OCI-LY7 (cell line): ENCODE data around the gene GNG12. TPM values are rescaled to one million over a fixed set of nuclear protein-coding genes. Genes with fewer than 3 reads are reported as not detected.

Source experiments
- BruUV-seq: library from RNA; stranded (reverse); fragments of 400-500 nt; replicated peaks from 2 replicates; lab custom pipeline; 2021; lab: Mats Ljungman, UMichigan
- CTCF ChIA-PET: fragments of 300-600 bp; sonication (Branson Sonifier 250); formaldehyde crosslinking; loops from one replicate; lab custom pipeline; 2022; ENCODE audit warnings: antibody characterized with exemption; ENCODE audit not compliant: unreplicated experiment; lab: Charles Lee
- POLR2A ChIA-PET: fragments of 300-600 bp; sonication (Branson Sonifier 250); formaldehyde crosslinking; loops from one replicate; lab custom pipeline; 2022; ENCODE audit warnings: antibody characterized with exemption; lab: Charles Lee
- DNase-seq: peaks from one replicate; pipeline ENCODE4 v3.0.0-alpha.2; 2015; ENCODE audit warnings: low spot score
- H2AFZ ChIP-seq: fragments of 200-600 bp; sonication (generic), shearing (Covaris generic); 2 replicates; pipeline ENCODE4 v1.6.1; 2014; ENCODE audit warnings: mild to moderate bottlenecking, antibody characterized with exemption, low read length, moderate library complexity
- H3K27ac ChIP-seq: fragments of 200-600 bp; sonication (generic); 2 replicates; pipeline ENCODE4 v1.5.1; 2014; ENCODE audit warnings: mixed run types, low read depth, mild to moderate bottlenecking, moderate library complexity, low read length, inconsistent platforms; ENCODE audit not compliant: poor library complexity, severe bottlenecking
- H3K36me3 ChIP-seq: fragments of 200-600 bp; sonication (generic); 2 replicates; pipeline ENCODE4 v1.6.1; 2014; ENCODE audit warnings: mild to moderate bottlenecking, antibody characterized with exemption, low read length, moderate library complexity, mixed read lengths; ENCODE audit not compliant: insufficient read depth
- H3K4me1 ChIP-seq: fragments of 200-600 bp; sonication (generic); 2 replicates; pipeline ENCODE4 v1.5.1; 2014; ENCODE audit warnings: mild to moderate bottlenecking, low read length; ENCODE audit not compliant: insufficient read depth, poor library complexity, severe bottlenecking
- H3K4me2 ChIP-seq: fragments of 200-600 bp; sonication (generic); 2 replicates; pipeline ENCODE4 v1.6.1; 2014; ENCODE audit warnings: mild to moderate bottlenecking, low read length
- H3K4me3 ChIP-seq: fragments of 200-600 bp; sonication (generic); 2 replicates; pipeline ENCODE4 v1.5.1; 2014; ENCODE audit warnings: mild to moderate bottlenecking, low read depth, low read length; ENCODE audit not compliant: poor library complexity, severe bottlenecking
- H3K79me2 ChIP-seq: fragments of 200-600 bp; sonication (generic); 2 replicates; pipeline ENCODE4 v1.6.1; 2016; ENCODE audit warnings: low read depth, mild to moderate bottlenecking, low read length, moderate library complexity, mixed read lengths; ENCODE audit not compliant: insufficient read depth
- H3K9me2 ChIP-seq: fragments of 200-600 bp; sonication (generic); 2 replicates; pipeline ENCODE4 v1.6.1; 2016; ENCODE audit warnings: mild to moderate bottlenecking, low read length, mixed read lengths; ENCODE audit not compliant: insufficient read depth
- H3K9me3 ChIP-seq: fragments of 200-600 bp; sonication (generic); 2 replicates; pipeline ENCODE4 v1.6.1; 2014; ENCODE audit warnings: mild to moderate bottlenecking, mixed run types, low read length, mixed read lengths
- H4K20me1 ChIP-seq: fragments of 200-600 bp; sonication (generic); 2 replicates; pipeline ENCODE4 v1.6.1; 2014; ENCODE audit warnings: mild to moderate bottlenecking, antibody characterized with exemption, low read length, moderate library complexity, mixed read lengths; ENCODE audit not compliant: insufficient read depth
- CTCF ChIP-seq: fragments of 200-600 bp; sonication (generic); conservative IDR thresholded peaks from 2 replicates; pipeline ENCODE4 v1.5.1; 2014; ENCODE audit warnings: mild to moderate bottlenecking, antibody characterized with exemption, low read length, moderate library complexity, mixed read lengths
- EZH2phosphoT487 ChIP-seq: fragments of 200-600 bp; sonication (generic); IDR thresholded peaks from 2 replicates; pipeline ENCODE4 v1.6.1; 2018; ENCODE audit warnings: low read depth, borderline replicate concordance, mild to moderate bottlenecking, mixed run types, antibody characterized with exemption, low read length, moderate library complexity, mixed read lengths
- intact Hi-C: fragments of 100-400 bp; cut with micrococcal nuclease; formaldehyde crosslinking; loops from one replicate; pipeline ENCODE4 v1.10.0; 2022; ENCODE audit not compliant: unreplicated experiment
- total RNA-seq, 2 experiments: library from RNA; depleted of rRNA in 1 of 2; stranded (reverse); fragments of >200 nt in 1 of 2; shearing (Covaris generic) in 1 of 2; gene quantifications; 2 replicates each; pipeline ENCODE4 v1.2.3, GENCODE V29; 2014 to 2022

Gene GNG12
- total RNA-seq, 2 experiments from 2014 or later: 0.10 TPM; not detected in 1

- Histone ChIP-seq H3K9me3 (no peaks in the 10 kb centered on the region), H3K4me2 (peak overlapping the region; percentile 82), H3K4me3 (peak overlapping the region; percentile 64), H3K36me3 (no peaks in the 10 kb centered on the region), H3K27ac (peak overlapping the region; percentile 84), H3K4me1 (peaks cover 68% of the 10 kb centered on the region), H3K79me2 (no peaks in the 10 kb centered on the region), H2AFZ (peak overlapping the region; percentile 66; the same call in 1 of the 2 replicates), H4K20me1 (no peaks in the 10 kb centered on the region), H3K9me2 (no peaks in the 10 kb centered on the region)
- ChIA-PET POLR2A (interaction anchor here (1.0 to 11.8 kb wide), 13 partner anchors 10 to 311 kb away, joined by 3 to 123 read pairs (median 12); partner anchors contain the start of gene GADD45A), CTCF (interaction anchor here (0.5 to 1.9 kb wide), 5 partner anchors 9 to 58 kb away, joined by 3 to 16 read pairs (median 5); partner anchors contain the start of gene GADD45A)
- TF ChIP-seq CTCF (peak; percentile 38; the same call in 1 of the 2 replicates), EZH2phosphoT487 (no peak)
- intact Hi-C loops: loop anchor here (1.0 to 5.0 kb wide), 2 partner anchors 57 to 311 kb away; partner anchors contain the start of gene SERBP1
- TSS peak; percentile 83 for BruUV-seq
- peak; percentile 66 for DNase-seq
Measured at GRCh38 chr1:67743072-67743725, 90.1 kb downstream of the GNG12 start.

GRCh38 chr1:67741736-67742135, 91.5 kb downstream of the GNG12 start:
- no TSS peak for BruUV-seq

More at GRCh38 chr1:67741736-67742135, 91.5 kb downstream of the GNG12 start:
- H3K79me2 ChIP-seq: peaks cover 9% of the 10 kb centered on the region; the same call in 1 of the 2 replicates
- peak overlapping the region; percentile 18 for H3K4me3 ChIP-seq
- peak overlapping the region; percentile 85 for H2AFZ ChIP-seq
- H3K4me1 ChIP-seq: peaks cover 73% of the 10 kb centered on the region
- H4K20me1 ChIP-seq: no peaks in the 10 kb centered on the region
- intact Hi-C loops: loop anchor here (5.0 kb wide), 1 partner anchor 309 kb away; the partner anchor contains the start of gene SERBP1
- ChIA-PET POLR2A (interaction anchor here (0.7 to 11.8 kb wide), 10 partner anchors 11 to 975 kb away, joined by 3 to 123 read pairs (median 10); partner anchors contain the start of gene GADD45A), CTCF (interaction anchor here (0.6 to 1.9 kb wide), 3 partner anchors 13 to 38 kb away, joined by 3 to 11 read pairs (median 3); no protein-coding TSS in a partner anchor)
- TF ChIP-seq EZH2phosphoT487 (no peak), CTCF (no peak)
- peak; percentile 33 for DNase-seq
- no peaks in the 10 kb centered on the region for H3K9me3 ChIP-seq
- H3K27ac ChIP-seq: peak overlapping the region; percentile 84
- no peaks in the 10 kb centered on the region for H3K36me3 ChIP-seq
- H3K4me2 ChIP-seq: peak overlapping the region; percentile 82
- no peaks in the 10 kb centered on the region for H3K9me2 ChIP-seq
